GM23248 (cell line): ENCODE results near the gene CSE1L.

ENCODE experiments used
- EZH2 ChIP-seq: fragments of 200-600 bp; sonication (generic); IDR thresholded peaks from 2 replicates; pipeline ENCODE4 v1.6.1; 2018; ENCODE audit warnings: antibody characterized with exemption, mild to moderate bottlenecking; ENCODE audit not compliant: insufficient read depth, poor library complexity, severe bottlenecking
- EZH2phosphoT487 ChIP-seq: fragments of 200-600 bp; sonication (generic); IDR thresholded peaks from 2 replicates; pipeline ENCODE4 v1.6.1; 2018; ENCODE audit warnings: antibody characterized with exemption, moderate library complexity, mild to moderate bottlenecking, low read depth; ENCODE audit not compliant: insufficient read depth

DNA sequence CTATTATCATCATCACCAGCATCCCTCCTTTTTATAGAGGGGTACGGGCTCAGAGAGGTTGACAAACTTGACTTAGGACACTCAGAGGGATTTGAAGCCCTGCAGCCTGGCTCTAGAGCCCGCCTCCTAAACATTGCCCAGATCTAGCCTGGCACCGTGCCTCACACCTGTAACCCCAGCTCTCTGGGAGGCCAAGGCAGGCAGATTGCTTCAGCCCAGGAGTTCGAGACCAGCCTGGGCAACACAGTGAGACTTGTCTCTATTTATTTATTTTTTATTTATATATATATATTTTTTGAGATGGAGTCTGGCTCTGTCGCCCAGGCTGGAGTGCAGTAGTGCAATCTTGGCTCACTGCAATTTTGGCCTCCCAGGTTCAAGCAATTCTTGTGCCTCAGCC is 6.3 kb upstream of the CSE1L start:
- TF ChIP-seq EZH2phosphoT487 (no peak), EZH2 (no peak)
